Fibroblast of lung (primary cell): ENCODE results near the gene CECR2. TPM values are rescaled to one million over a fixed set of nuclear protein-coding genes. Genes with fewer than 3 reads are reported as not detected.

Experiments used
- DNase-seq, 2 donors: peaks; one replicate each; pipeline versions ENCODE4 v3.0.0 to v3.0.0-alpha.2; 2010; ENCODE audit warnings: low read depth in 2 of 2
- H2AFZ ChIP-seq: 2 replicates; pipeline ENCODE4 v1.5.1; 2012; ENCODE audit warnings: low read length, control low read depth, inconsistent platforms
- H3K27ac ChIP-seq: 2 replicates; pipeline ENCODE4 v1.5.1; 2011; ENCODE audit warnings: low read length, control low read depth; ENCODE audit not compliant: insufficient read depth
- H3K27me3 ChIP-seq: 2 replicates; pipeline ENCODE4 v1.5.1; 2011; ENCODE audit warnings: mild to moderate bottlenecking, low read length; ENCODE audit not compliant: control insufficient read depth, insufficient read depth
- H3K36me3 ChIP-seq: 2 replicates; pipeline ENCODE4 v1.5.1; 2011; ENCODE audit warnings: low read length; ENCODE audit not compliant: control insufficient read depth, insufficient read depth
- H3K4me1 ChIP-seq: 2 replicates; pipeline ENCODE4 v1.5.1; 2011; ENCODE audit warnings: low read length; ENCODE audit not compliant: control insufficient read depth, insufficient read depth; ENCODE audit errors: extremely low read depth
- H3K4me2 ChIP-seq: 2 replicates; pipeline ENCODE4 v1.5.1; 2011; ENCODE audit warnings: low read length, control low read depth; ENCODE audit not compliant: insufficient read depth; ENCODE audit errors: extremely low read depth
- H3K4me3 ChIP-seq, 4 experiments: fragments of 200-600 bp in 1 of 4; sonication (generic) in 1 of 4; replicated peaks in 1 of 4; 2 replicates each; pipeline ENCODE4 v1.5.1; 2011 to 2016; ENCODE audit warnings: low read length in 4 of 4, low read depth in 3 of 4, mild to moderate bottlenecking in 3 of 4, control low read depth in 2 of 4, inconsistent platforms in 1 of 4, mixed read lengths in 1 of 4; ENCODE audit not compliant: insufficient read depth in 1 of 4; ENCODE audit errors: control extremely low read depth in 1 of 4
- H3K79me2 ChIP-seq: 2 replicates; pipeline ENCODE4 v1.5.1; 2012; ENCODE audit warnings: mild to moderate bottlenecking, low read length, inconsistent platforms; ENCODE audit not compliant: control insufficient read depth, insufficient read depth
- H3K9ac ChIP-seq: 2 replicates; pipeline ENCODE4 v1.5.1; 2011; ENCODE audit warnings: mild to moderate bottlenecking, low read length, control low read depth; ENCODE audit not compliant: insufficient read depth
- H3K9me3 ChIP-seq: 2 replicates; pipeline ENCODE4 v1.5.1; 2012; ENCODE audit warnings: low read depth, low read length; ENCODE audit not compliant: control insufficient read depth, insufficient read depth
- H4K20me1 ChIP-seq: 2 replicates; pipeline ENCODE4 v1.5.1; 2011; ENCODE audit warnings: low read length; ENCODE audit not compliant: control insufficient read depth, insufficient read depth; ENCODE audit errors: extremely low read depth
- CTCF ChIP-seq, 2 donors: IDR thresholded peaks in 1 of 2; conservative IDR thresholded peaks in 1 of 2; 1 replicate in 1 of 2; 2 replicates in 1 of 2; pipeline ENCODE4 v1.5.1; 2011 to 2012; ENCODE audit warnings: low read length in 2 of 2, control low read depth in 1 of 2, inconsistent platforms in 1 of 2, low read depth in 1 of 2, mild to moderate bottlenecking in 1 of 2
- EZH2 ChIP-seq: IDR thresholded peaks from 2 replicates; pipeline ENCODE4 v1.5.1; 2012; ENCODE audit warnings: low read length, control low read depth, mild to moderate bottlenecking; ENCODE audit errors: missing control alignments
- polyA plus RNA-seq, 2 donors: library from polyadenylated mRNA; depleted of rRNA in 1 of 2; stranded (reverse) in 1 of 2; unstranded in 1 of 2; fragments of >200 nt; gene quantifications; 2 replicates each; pipeline ENCODE4 v1.2.1, GENCODE V29; 2011 to 2012; ENCODE audit warnings: missing spikeins in 1 of 2
- total RNA-seq: library from RNA; depleted of rRNA; stranded (reverse); fragments of >200 nt; gene quantifications from 2 replicates; pipeline ENCODE4 v1.2.1, GENCODE V29; 2014

The CECR2 gene
- total and polyA plus RNA-seq, 2 donors (not counting 1 experiment from before 2014, with no cell fraction given), result under 0.01 to 0.09 TPM

GRCh38 chr22:17540481-17540880 is 171.2 kb downstream of the CECR2 start:
- Histone ChIP-seq H3K36me3 (no peaks in the 10 kb centered on the region), H3K27me3 (no peaks in the 10 kb centered on the region), H4K20me1 (no peaks in the 10 kb centered on the region), H3K79me2 (no peaks in the 10 kb centered on the region), H3K9me3 (no peaks in the 10 kb centered on the region), H3K4me1 (no peaks in the 10 kb centered on the region), H3K4me3 (no peak overlapping the region), H3K27ac (no peak overlapping the region), H3K9ac (no peak overlapping the region), H3K4me2 (no peak overlapping the region), H2AFZ (no peak overlapping the region)
- TF ChIP-seq CTCF (conservative IDR thresholded peaks at IDR 0.05 in 1 of 2, IDR thresholded peaks at IDR 0.05 in 1 of 2; ENCODE audit: low read depth in 1 of 2, low read length in 2 of 2), result no peak
- no peak for DNase-seq

DNA sequence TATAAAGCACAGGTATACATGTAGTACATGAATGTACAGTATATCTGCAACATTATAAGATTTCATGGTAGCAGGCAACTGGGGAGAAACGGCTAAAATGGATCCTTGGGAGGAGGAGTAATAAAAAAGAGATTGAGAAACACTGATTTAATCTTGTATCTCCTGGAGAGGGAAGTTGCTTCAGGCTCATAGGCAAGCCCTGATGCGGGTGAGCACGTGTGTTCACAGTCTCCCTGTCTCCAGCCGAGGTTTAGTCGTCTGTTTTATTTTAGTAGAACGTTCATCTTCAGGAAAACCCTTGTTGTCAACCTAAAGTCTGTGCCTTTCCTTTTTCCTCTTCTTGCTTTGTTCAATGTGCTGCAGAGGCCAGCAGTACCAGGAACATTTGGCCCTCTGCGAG is 172.2 kb downstream of the CECR2 start:
- H3K9ac ChIP-seq, result no peak overlapping the region
- no peaks in the 10 kb centered on the region for H3K79me2 ChIP-seq
- no peaks in the 10 kb centered on the region for H3K9me3 ChIP-seq
- no peaks in the 10 kb centered on the region for H3K36me3 ChIP-seq
- no peak overlapping the region for H3K4me2 ChIP-seq
- H3K4me3 ChIP-seq, result no peak overlapping the region
- no peak overlapping the region for H3K27ac ChIP-seq
- TF ChIP-seq CTCF (conservative IDR thresholded peaks at IDR 0.05 in 1 of 2, IDR thresholded peaks at IDR 0.05 in 1 of 2; ENCODE audit: low read depth in 1 of 2, low read length in 2 of 2), result no peak
- TF ChIP-seq EZH2, result no peak
- H2AFZ ChIP-seq, result no peak overlapping the region
- DNase-seq, result no peak
- H3K27me3 ChIP-seq, result no peaks in the 10 kb centered on the region
- no peaks in the 10 kb centered on the region for H3K4me1 ChIP-seq
- H4K20me1 ChIP-seq, result no peaks in the 10 kb centered on the region

DNA sequence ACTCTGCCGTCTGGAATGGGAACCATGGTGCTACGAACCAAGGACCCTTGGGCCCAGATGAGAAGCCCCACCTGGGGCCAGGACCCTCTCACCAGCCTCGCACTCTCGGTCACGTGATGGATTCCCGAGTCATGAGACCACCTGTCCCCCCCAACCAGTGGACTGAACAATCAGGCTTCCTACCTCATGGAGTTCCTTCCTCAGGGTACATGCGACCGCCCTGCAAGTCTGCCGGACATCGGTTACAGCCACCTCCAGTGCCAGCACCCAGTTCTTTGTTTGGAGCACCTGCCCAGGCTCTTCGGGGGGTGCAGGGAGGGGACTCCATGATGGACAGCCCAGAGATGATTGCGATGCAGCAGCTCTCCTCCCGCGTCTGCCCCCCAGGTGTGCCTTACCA is 173.2 kb downstream of the CECR2 start:
- Histone ChIP-seq H3K9ac (no peak overlapping the region), H3K27ac (no peak overlapping the region), H3K27me3 (no peaks in the 10 kb centered on the region), H3K79me2 (no peaks in the 10 kb centered on the region), H3K4me3 (no peak overlapping the region), H2AFZ (no peak overlapping the region), H3K9me3 (no peaks in the 10 kb centered on the region), H4K20me1 (no peaks in the 10 kb centered on the region), H3K36me3 (no peaks in the 10 kb centered on the region), H3K4me2 (no peak overlapping the region), H3K4me1 (no peaks in the 10 kb centered on the region)
- DNase-seq, result no peak
- TF ChIP-seq EZH2 (no peak), CTCF (conservative IDR thresholded peaks at IDR 0.05 in 1 of 2, IDR thresholded peaks at IDR 0.05 in 1 of 2; ENCODE audit: low read depth in 1 of 2, low read length in 2 of 2) (no peak)
